ENCODE data around the gene AKAP13. TPM values are rescaled to one million over a fixed set of nuclear protein-coding genes. Genes with fewer than 3 reads are reported as not detected.
A peak's percentile ranks its signal among the peaks of the same experiment; 100 is the strongest.

The AKAP13 gene
- total RNA-seq, 1 donor from 2014 or later = 184 TPM

DNA sequence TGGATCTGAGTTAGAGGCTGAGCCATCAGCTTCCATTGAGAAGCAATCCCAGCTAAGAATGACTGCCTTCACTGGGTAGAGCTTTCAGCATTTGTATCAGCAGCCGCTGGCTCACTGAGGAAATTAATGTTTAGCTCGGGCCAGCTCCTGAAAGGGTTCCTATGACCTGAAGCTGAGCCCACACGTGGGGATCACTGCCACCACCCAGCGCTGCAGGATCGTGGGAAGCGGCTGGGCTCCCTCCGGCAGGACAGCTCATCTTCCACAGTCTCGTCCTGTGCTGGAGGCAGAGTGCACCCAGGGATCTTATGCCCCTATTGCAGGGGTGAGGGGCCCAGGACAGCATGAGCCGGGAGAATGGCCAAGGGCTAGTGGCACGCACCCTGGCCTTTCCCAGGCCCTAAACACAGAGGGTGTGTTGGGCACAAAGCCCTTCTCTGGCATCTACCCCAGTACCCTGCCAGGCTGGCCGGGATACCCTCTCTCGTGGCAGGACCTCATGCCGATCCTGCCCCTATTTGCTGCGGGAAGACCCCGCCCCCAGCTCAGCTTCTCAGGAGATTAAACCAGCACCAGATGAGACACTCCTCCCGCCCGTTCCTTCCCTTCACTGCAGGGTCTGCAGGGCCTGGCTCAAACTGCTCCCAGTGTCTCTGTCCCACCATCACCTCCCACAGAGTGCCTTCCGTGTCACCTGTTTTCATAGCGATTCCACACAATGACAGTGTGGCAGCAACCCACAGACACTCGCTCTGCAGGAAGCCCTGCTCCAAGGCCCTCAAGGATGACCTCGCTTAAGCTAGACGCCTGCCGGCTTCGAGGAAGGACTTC, 385.8 kb downstream of the AKAP13 start:
- DNase-seq (ENCODE audit: low spot score) = no peak

DNA sequence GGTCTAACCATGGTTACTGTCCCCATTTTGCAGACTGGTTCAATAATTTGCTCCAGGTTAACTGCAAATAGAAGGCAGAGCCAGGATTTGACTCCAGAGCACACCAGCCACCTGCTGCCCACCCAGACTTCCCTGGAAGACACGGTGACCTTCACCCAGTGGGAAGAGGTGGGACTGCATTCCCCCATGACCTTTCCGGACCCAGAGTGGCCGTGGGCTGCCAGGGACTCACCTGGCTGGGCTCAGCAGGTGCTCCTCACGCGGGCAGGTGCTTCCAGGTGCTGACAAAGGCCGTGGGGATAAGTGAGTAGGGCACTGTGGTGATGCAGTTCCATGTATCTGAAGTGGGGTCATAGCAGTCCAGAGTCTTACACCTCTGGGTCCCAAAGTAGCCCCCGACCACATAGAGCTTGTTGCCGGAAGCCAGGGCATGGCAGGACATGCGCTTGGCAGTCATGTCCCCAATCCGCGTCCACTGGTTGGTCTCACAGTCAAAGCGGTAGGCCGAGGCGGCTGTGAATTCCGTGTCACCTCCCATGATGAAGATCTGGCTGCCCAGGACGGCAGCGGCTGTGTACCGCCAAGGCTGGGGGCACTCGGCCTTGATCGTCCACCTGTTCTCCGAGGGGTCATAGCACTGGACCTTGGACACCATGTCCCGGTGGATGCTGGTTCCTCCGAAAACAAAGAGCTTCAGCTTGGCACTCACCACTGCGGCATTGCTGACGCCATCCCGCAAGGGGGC, 387.6 kb downstream of the AKAP13 start:
- no peak for DNase-seq (ENCODE audit: low spot score)

DNA sequence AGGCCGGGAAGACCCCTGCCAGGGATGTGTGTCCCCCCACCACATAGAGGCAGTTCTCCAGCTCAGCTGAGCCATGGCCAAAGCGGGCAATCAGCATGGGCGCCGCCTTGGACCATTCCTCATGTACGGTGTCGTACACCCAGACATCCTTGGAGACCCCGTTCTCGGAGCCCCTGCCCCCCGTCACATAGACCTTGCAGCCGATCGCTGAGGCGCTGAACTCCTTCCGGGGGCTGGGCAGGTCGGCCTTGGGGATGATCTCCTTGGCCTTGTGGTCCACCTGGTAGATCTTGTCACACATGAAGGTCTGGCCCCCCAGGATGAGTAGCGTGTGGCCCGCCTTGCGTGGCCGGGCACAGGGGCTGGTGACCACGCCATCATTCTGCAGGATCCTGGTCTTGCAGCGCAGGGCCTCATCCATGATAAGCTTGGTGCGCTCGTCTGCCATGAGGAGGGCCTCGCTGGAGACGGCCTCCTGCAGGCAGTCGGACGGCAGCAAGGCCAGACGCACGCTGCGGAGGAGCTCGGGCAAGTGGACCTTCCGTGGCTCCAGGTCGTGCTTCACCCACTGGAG, 388.3 kb downstream of the AKAP13 start:
- no peak for DNase-seq (ENCODE audit: low spot score)

DNA sequence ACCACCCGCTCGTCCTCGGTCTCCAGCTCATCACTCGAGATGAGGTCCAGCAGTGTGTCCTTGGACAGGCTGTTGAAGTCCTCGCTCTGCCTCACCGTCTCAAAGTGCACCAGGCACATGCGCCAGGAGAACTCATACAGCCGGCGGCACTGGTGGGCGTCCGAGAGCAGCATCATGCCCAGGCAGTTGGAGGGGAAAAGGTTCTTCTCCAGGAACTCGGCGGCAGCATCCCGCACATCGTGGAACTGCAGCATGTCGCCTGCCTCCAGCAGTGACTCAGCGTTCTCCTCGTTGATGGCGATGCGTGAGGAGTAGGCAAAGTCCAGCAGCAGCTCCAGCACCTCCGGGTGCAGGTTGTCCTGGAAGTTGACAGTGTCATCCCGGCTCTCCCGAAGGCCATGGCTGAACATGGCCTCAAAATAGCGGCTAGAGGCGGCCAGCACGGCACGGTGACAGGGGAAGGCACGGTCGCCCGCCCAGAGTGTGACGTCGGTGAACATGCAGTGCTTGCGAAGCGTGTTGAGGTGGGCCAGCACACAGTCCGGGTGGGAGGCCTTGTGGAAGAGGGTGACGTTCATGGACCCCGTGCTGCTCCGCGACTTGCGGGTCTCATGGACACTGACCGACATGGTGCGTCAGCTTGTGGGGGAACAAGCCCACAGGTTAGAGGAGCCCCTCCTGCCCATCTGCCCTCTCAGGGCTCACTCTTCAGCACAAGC, 388.9 kb downstream of the AKAP13 start:
- DNase-seq (ENCODE audit: low spot score) = no peak

DNA sequence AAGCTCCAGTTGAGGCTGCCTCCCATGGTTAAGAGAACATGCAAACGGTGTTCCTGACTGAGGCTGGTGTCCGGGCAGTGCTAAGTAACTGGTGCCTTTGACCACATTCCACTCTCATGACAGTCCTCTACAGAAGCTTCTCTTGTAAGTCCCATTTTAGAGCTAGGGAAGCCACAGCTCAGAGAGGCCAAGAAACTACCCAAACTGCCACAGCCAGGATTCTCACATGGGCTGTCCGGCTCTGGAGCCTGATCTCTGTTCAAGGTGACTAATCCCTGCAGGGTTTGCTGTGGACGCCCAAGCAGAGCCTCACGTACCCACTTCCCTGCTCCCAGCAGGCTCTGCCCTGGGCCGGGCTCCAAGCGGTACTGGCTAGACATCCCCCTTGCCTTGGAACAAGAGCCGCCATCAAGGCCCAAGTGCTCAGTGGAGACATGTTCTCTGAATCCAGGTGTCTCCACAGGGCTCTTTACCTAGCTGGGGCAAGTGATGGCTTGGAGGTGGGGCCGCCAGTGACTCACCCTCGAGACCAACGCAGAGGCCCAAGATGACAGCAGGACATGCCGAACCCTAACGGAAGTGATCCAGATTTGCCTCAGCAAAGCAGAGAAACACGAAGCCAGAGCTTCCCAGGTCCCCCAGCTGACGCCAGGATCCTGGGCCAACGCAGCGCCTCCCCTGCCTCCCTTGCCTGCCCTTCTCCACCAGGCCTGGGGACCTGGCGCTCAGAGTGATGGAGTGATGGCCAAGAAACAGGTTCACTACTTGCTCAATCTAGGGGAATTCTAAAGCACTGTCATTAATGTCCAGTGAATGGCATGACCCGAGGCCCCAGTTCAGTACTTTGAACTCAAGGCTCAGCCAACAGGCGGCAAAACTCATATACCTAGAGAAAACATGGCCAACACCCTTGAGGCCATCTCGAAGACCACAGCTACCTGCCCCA, 390.0 kb downstream of the AKAP13 start:
- no peak for DNase-seq (ENCODE audit: low spot score)

DNA sequence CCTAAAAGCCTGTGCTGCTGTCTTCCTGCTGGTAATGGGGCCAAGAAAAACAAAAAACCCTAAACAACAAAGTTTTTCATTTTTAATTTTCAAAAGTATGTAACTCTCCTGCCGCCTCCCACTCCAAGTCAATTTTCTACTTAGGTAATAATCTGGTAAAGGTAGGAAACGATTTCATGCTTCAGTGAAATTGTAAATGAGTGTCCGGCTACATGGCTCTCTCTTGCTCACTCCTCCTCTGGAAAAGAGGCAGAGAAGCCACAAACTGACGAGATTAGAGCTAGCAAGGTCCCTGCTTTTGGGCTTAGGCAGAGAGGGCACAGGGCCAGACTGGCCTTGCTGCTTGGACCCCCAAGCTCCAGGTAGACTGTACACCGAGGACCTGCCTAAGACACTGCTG, 390.9 kb downstream of the AKAP13 start:
- DNase-seq (ENCODE audit: low spot score) = no peak

DNA sequence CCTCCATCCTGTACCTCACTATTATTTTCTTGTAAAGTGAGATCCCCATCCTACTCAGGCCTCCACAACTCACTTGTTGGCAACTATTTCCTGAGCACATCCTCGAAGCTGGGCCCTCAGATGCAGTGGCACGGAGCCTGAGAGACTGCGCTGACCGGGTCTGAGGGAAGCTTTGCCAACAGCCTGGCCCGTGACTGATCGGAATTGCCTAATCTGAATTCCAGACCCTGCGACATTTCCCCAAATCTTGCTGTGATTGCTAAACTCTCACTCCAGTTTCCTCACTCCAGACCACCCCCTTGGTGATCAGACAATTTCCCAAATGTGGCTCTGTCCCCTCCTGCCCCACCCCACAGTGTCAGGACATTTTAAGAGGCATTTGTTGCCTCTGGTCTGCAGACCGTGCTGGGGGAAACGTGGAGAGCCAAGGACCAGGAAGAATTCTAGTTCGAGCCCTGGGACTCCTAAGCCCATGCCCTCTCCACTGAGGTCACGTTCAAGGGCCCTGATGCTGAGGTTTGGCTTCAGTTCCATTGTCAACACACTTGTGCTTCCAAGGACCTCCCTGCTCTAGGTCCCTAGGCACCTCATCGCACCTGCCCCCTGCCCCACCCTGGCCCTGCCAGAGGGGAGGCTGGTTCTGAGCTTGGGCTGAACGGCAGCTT, 391.5 kb downstream of the AKAP13 start:
- DNase-seq (ENCODE audit: low spot score) = peak; percentile 29

DNA sequence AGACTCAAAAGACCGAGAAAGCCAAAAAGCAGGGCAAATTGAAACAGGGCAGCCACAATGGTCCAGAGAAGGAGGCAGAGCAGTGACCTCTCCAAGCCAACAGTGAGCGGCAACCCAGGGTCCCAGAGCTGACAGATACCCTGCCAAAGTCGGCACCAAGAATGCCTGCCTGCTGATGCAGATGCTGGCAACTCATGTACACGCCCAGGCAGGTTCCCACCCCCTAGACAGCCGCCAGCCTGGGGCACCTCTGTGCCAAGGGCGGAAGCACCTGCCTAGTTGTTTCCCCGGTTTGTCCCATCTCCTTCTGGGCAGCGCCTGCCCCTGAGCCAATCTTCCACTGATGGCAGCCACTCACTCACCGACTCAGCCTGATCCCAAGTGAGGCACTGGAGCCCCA, 392.3 kb downstream of the AKAP13 start:
- DNase-seq (ENCODE audit: low spot score) = peak; percentile 58

DNA sequence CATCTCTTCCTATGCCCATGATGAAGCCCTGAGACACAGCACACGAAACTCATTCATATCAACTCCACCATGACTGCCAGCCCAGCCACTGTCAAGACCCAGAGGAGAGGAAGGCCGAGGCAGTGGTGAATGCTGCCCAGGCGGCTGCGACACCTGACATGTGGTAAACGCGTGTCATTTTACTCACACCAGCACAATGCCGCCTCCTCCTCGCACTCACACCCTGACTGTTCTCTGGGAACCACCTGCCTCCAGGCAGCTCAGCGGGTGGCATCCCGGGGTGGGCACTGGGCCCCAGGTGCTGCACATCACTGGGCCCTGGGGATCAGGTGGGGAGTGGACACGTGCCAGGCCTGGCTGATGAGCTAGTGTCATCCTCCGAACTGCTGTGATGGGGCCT, 392.8 kb downstream of the AKAP13 start:
- no peak for DNase-seq (ENCODE audit: low spot score)

DNA sequence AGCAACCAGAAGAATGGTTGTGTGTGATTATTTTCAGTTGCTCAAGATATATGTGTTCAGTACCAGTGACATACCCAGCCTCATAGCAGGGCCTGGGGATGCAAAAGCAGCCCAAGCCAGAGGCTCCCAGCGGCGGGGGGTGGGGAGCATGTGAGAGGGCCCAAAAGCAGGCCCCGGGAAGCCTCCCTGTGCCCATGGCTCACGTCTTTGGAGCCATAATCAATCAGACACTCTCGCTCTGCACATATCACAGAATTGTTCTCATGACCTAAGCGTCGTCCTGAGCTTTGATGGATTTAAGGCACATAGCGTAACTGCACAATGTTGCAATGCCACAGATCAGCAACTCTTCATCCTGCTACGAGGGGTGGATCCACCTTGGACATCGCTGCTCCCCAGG, 393.6 kb downstream of the AKAP13 start:
- no peak for DNase-seq (ENCODE audit: low spot score)

DNA sequence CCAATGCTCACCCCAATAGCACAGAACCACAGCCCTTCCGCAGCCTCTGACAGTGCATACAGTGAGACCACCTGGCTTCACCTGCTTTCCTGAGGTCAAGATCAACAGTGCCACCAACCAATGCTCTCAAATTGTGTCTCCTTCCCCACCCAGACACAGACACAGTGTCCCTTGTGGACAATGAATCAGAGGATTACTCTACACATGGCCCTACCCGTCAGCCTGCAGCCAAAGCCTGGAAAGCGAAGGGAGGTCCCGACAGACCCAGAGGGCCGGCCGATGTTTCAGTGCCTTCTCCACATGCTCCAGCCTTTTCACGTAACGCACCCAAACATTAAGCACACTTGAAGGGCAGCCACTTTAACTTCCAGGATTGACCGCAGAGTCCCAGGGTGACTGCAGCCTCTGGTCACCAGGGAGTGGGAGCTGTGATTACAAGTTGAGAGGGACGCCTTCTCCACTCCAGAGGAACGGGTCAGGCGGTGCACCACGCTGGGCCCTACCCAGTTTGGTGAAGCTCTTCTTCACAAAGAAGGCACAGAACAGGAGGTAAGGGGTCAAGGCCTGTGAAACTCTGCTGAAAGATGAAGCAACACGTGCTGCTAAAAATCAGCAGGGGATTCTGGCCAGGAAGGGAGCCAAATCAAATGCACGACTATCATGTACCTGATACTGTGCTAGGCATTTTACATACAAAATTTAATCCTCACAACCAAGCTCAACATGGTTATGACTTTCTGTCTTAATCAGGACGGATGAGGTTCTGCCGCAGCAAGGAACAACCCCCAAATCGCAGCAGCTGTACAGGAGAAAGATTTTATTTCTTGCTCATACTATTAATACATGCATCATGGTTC, 397.1 kb downstream of the AKAP13 start:
- no peak for DNase-seq (ENCODE audit: low spot score)

DNA sequence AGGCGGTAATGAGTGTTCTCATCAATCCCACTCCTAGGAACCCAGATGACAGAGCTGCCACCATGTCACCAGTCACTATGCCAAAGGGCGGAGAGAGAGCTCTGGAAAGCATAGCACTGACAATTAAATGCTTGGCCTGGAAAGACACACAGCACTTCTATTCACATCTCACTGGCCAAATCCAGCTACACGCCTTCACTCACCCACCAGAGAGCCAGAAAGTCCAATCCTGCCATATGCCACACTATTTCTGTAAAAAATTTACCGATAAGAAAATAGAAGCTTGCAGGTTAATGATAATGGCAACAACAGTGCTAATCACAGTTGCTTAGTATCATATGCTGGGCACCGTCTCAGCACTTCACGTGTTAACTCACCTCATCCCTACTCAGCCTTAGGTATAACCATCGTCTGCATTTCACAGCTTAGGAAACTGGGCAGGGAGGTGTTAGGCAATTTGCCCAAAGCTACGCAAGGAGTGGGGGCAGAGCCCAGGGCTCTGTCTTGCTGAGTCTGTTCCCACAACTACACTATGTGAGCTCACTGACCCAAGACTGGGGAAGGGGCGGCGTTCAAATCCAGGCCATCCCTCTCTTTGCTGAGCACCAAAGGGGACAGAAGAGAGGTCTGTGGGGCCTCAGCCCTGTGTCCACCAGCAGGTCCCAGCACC, 397.8 kb downstream of the AKAP13 start:
- no peak for DNase-seq (ENCODE audit: low spot score)

DNA sequence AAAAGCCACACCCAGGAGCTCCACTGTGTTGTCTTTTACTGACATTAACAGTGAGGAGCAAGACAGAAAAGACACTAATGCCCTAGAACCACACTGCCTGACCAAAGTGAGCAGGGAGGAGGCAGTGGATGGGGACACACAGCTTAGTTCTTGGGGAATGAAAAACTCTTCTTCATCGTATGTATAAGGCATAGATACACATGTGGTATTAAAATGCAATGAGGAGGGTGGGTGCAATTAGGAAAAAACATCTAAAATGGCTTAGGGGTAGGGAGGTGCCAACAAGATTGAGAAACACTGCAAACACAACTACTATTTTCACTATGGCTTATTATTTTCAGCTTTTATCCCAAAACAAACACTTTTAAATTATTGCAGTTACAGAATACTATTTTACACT, 398.8 kb downstream of the AKAP13 start:
- DNase-seq (ENCODE audit: low spot score) = no peak

DNA sequence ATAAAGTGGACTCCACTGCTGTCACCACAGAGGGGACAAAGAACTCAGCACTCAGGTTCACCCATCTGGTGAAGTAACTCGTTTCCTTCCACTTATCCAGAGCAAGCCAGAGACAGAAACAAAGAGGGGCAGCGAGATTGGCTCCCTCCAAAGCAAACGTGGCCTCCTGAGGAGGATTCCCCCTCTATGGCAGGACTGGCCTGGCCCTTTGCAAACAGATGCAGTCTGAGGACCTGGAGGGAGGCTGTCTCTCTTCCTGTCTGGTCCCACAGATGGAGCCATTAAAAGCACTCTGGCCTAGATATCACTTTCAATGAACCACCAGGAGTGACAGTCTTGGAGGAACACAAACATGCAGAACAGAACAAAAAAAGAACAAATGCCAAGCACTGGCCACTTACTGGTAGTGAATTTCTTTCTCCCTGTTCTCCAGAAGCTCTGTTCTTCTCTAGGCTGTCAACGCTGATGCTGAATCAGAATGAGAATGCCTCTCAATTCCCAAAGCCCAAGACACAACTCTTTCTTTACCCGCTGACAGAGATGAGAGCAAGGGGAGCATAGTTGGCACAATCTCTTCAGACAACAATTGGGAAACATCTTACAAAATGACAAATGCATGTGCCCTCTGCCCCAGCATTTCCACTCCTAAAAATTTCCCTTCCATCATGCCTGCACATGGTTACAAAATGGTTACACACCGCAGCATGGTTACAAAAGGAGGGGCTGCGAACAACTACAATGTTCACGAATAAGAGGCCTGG, 400.0 kb downstream of the AKAP13 start:
- no peak for DNase-seq (ENCODE audit: low spot score)

DNA sequence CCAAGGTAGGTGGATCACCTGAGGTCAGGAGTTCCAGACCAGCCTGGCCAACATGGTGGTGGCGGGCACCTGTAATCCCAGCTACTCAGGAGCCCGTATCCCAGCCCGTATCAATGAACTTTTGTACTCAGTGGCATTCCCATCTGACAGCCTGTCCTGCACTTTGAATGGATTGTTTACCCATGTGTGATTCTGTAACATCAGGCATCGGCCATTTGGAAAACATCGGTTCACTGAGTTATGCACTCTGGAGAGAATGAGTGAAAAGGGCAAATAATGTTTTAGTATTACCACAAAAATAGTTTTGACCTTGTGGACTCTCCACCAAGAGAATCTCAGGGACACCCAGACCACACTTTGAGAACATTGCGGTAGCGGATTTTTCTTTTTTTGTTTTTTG, 400.7 kb downstream of the AKAP13 start:
- DNase-seq (ENCODE audit: low spot score) = no peak

DNA sequence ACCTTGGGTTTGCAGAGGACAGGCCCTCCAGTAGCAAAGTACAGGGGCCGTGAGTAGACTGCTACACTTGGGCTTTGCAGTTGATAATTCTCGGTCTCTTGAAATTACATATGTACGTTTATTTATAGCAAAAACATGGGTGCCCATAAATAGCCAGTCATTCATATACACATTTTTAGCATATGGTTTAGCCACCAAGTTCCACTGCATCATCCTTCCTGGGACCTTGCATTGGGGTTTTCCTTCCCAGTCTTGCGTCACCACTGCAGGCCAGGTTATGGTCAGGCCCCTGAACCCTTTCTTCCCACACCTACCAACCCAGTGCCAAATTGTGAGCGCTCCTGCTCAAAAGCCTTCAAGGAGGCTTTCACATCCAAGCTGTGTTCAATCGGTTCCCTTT, 401.7 kb downstream of the AKAP13 start:
- DNase-seq (ENCODE audit: low spot score) = no peak

DNA sequence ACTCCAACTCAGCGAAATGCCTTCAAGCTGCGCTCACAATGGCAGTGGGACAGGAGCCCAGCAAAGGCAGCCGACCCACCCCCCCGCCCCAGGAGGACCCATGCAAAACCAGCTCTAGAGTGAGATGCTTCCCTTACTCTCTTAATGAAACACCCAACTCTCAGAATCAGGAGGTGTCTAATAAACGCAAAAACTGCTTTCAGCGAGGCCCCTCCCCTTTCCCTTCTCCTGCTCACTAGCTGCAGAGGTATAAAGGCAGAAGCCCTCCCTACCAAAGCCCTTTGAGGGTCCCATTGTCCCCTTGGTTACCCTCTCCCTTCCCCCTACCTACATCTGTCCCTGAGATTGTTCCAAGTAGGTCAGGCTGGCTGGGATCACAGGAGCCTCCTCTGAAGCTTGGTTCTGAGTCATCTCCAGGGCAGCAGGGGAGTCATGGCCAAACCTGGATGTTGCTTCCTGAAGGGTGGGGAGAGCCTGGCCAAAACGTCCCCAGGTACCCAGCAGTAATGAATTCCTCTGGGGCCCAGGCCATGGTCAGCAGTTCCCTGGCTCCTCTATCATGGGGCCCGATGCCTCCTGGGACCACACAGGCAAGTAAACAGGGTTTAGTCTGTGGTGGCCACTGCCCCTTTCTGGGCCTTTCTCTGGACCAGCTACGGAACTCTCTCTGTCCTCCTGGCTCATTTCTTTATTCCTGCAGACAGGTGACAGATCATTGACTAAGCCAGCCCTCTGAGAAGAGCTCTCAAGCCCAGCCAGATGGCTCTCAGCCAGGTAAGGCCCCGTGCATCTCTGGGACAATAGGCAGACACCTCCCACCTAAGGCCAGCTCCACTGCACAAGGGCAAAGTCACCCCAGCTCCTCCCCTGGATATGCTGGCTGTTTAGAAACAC, 405.7 kb downstream of the AKAP13 start:
- DNase-seq (ENCODE audit: low spot score) = peak; percentile 87
